Measurements from ENCODE around the gene LCK. TPM values are rescaled to one million over a fixed set of nuclear protein-coding genes. Genes with fewer than 3 reads are reported as not detected.

LCK gene
- polyA plus RNA-seq, 1 experiment, result 0.11 TPM

- no peak for TF ChIP-seq CTCF (IDR thresholded peaks at IDR 0.05; ENCODE audit: insufficient read depth, low read depth, low read length)
- Histone ChIP-seq H3K27me3 (ENCODE audit: control insufficient read depth, insufficient read depth, low read length) (no peaks in the 10 kb centered on the region), H3K4me3 (ENCODE audit: low read depth, low read length) (no peak overlapping the region), H3K36me3 (ENCODE audit: control insufficient read depth, insufficient read depth, low read length) (peaks cover 23% of the 10 kb centered on the region)
- ChIA-PET POLR2A (no interaction called here), CTCF (no interaction called here)
- no peak for DNase-seq (ENCODE audit: low read depth)
These were observed 76.1 kb downstream of the LCK start for GRCh38 chr1:32327204-32327603.

GRCh38 chr1:32329931-32330466 is 78.9 kb downstream of the LCK start:
- H3K4me3 ChIP-seq (ENCODE audit: low read depth, low read length), result no peak overlapping the region
- ChIA-PET POLR2A (no interaction called here), CTCF (interaction anchor here (0.6 to 1.5 kb wide), 2 partner anchors 11 to 14 kb away, joined by 3 to 4 read pairs; no protein-coding TSS in a partner anchor)
- no peaks in the 10 kb centered on the region for H3K27me3 ChIP-seq (ENCODE audit: control insufficient read depth, insufficient read depth, low read length)
- DNase-seq (ENCODE audit: low read depth), result no peak
- TF ChIP-seq CTCF (IDR thresholded peaks at IDR 0.05; ENCODE audit: insufficient read depth, low read depth, low read length), result no peak
- H3K36me3 ChIP-seq (ENCODE audit: control insufficient read depth, insufficient read depth, low read length), result peaks cover 27% of the 10 kb centered on the region

GRCh38 chr1:32330558-32331151 is 79.6 kb downstream of the LCK start:
- ChIA-PET CTCF (interaction anchor here (0.9 to 1.5 kb wide), 3 partner anchors 9 to 115 kb away, joined by 3 to 6 read pairs (median 4); no protein-coding TSS in a partner anchor), POLR2A (no interaction called here)
- no peak for DNase-seq (ENCODE audit: low read depth)
- Histone ChIP-seq H3K27me3 (ENCODE audit: control insufficient read depth, insufficient read depth, low read length) (no peaks in the 10 kb centered on the region), H3K36me3 (ENCODE audit: control insufficient read depth, insufficient read depth, low read length) (peaks cover 27% of the 10 kb centered on the region), H3K4me3 (ENCODE audit: low read depth, low read length) (no peak overlapping the region)
- TF ChIP-seq CTCF (IDR thresholded peaks at IDR 0.05; ENCODE audit: insufficient read depth, low read depth, low read length), result no peak

- no peak for TF ChIP-seq CTCF (IDR thresholded peaks at IDR 0.05; ENCODE audit: insufficient read depth, low read depth, low read length)
- no peaks in the 10 kb centered on the region for H3K27me3 ChIP-seq (ENCODE audit: control insufficient read depth, insufficient read depth, low read length)
- ChIA-PET CTCF (interaction anchor here (0.9 to 1.5 kb wide), 3 partner anchors 10 to 116 kb away, joined by 3 to 6 read pairs (median 4); no protein-coding TSS in a partner anchor), POLR2A (interaction anchor here (0.5 kb wide), 1 partner anchor 904 kb away, joined by 3 read pairs; no protein-coding TSS in a partner anchor)
- no peak overlapping the region for H3K4me3 ChIP-seq (ENCODE audit: low read depth, low read length)
- H3K36me3 ChIP-seq (ENCODE audit: control insufficient read depth, insufficient read depth, low read length), result peaks cover 27% of the 10 kb centered on the region
- DNase-seq (ENCODE audit: low read depth), result no peak
These were observed 80.5 kb downstream of the LCK start for GRCh38 chr1:32331549-32331948.

- H3K36me3 ChIP-seq (ENCODE audit: control insufficient read depth, insufficient read depth, low read length), result peaks cover 21% of the 10 kb centered on the region
- no peak for DNase-seq (ENCODE audit: low read depth)
- TF ChIP-seq CTCF (IDR thresholded peaks at IDR 0.05; ENCODE audit: insufficient read depth, low read depth, low read length), result no peak
- H3K27me3 ChIP-seq (ENCODE audit: control insufficient read depth, insufficient read depth, low read length), result no peaks in the 10 kb centered on the region
- H3K4me3 ChIP-seq (ENCODE audit: low read depth, low read length), result no peak overlapping the region
- CTCF ChIA-PET, result interaction anchor here (0.6 to 2.1 kb wide), 5 partner anchors 8 to 117 kb away, joined by 3 to 5 read pairs (median 3); no protein-coding TSS in a partner anchor
- POLR2A ChIA-PET, result interaction anchor here (0.5 kb wide), 1 partner anchor 905 kb away, joined by 3 read pairs; no protein-coding TSS in a partner anchor
These were observed 81.4 kb downstream of the LCK start for GRCh38 chr1:32332290-32333079.

All from BJ (cell line).